SU-DHL-6 (cell line): ENCODE data around the gene CSF2.
A peak's percentile ranks its signal among the peaks of the same experiment; 100 is the strongest.

ENCODE experiments used
- H2AFZ ChIP-seq: fragments of 200-600 bp; sonication (generic); 2 replicates; pipeline ENCODE4 v1.6.1; 2014; ENCODE audit warnings: low read depth, mild to moderate bottlenecking, moderate library complexity, mixed read lengths, antibody characterized with exemption, low read length; ENCODE audit not compliant: severe bottlenecking
- H3F3A ChIP-seq: fragments of 200-600 bp; shearing (Covaris generic); 2 replicates; pipeline ENCODE4 v1.6.0; 2016; ENCODE audit warnings: antibody characterized with exemption, mild to moderate bottlenecking; ENCODE audit not compliant: insufficient read depth
- H3K27ac ChIP-seq: fragments of 200-600 bp; sonication (generic); 2 replicates; pipeline ENCODE4 v1.5.1; 2016; ENCODE audit warnings: low read depth, mild to moderate bottlenecking, low read length, moderate library complexity, mixed read lengths
- H3K27me3 ChIP-seq: fragments of 200-600 bp; sonication (generic), shearing (Covaris generic); 2 replicates; pipeline ENCODE4 v1.6.0; 2014; ENCODE audit warnings: mild to moderate bottlenecking, low read length
- H3K36me3 ChIP-seq: fragments of 200-600 bp; sonication (generic); 2 replicates; pipeline ENCODE4 v1.6.1; 2014; ENCODE audit warnings: mild to moderate bottlenecking, low read length, mixed read lengths
- H3K4me2 ChIP-seq: fragments of 300-600, 200-600 bp; shearing (Covaris generic), sonication (generic); 2 replicates; pipeline ENCODE4 v1.6.0; 2014; ENCODE audit warnings: low read length, low read depth, mild to moderate bottlenecking; ENCODE audit not compliant: poor library complexity, severe bottlenecking
- H3K4me3 ChIP-seq: fragments of 200-600 bp; sonication (generic); 2 replicates; pipeline ENCODE4 v1.5.1; 2014; ENCODE audit warnings: antibody characterized with exemption, low read length, mild to moderate bottlenecking, mixed read lengths; ENCODE audit not compliant: insufficient read depth, poor library complexity, severe bottlenecking
- H3K79me2 ChIP-seq: fragments of 200-600 bp; sonication (generic); 2 replicates; pipeline ENCODE4 v1.6.1; 2014; ENCODE audit warnings: mild to moderate bottlenecking, low read length, moderate library complexity; ENCODE audit not compliant: insufficient read depth
- H3K9ac ChIP-seq: fragments of 200-600 bp; sonication (generic); 2 replicates; pipeline ENCODE4 v1.7.0; 2014; ENCODE audit warnings: mild to moderate bottlenecking, low read length
- H3K9me2 ChIP-seq: fragments of 200-600 bp; sonication (generic); replicated peaks from 2 replicates; pipeline ENCODE4 v1.6.1; 2014; ENCODE audit warnings: low read length; ENCODE audit not compliant: insufficient read depth
- H3K9me3 ChIP-seq: fragments of 200-600 bp; sonication (generic); 2 replicates; pipeline ENCODE4 v1.6.1; 2014; ENCODE audit warnings: low read length, mixed read lengths; ENCODE audit not compliant: insufficient read depth
- H4K20me1 ChIP-seq: fragments of 200-600 bp; sonication (generic); 2 replicates; pipeline ENCODE4 v1.6.1; 2014; ENCODE audit warnings: low read depth, mild to moderate bottlenecking, antibody characterized with exemption, low read length, moderate library complexity, mixed read lengths
- EZH2phosphoT487 ChIP-seq: fragments of 200-600 bp; sonication (generic), shearing (Covaris generic); conservative IDR thresholded peaks from 2 replicates; pipeline ENCODE4 v1.6.1; 2018; ENCODE audit warnings: mild to moderate bottlenecking, antibody characterized with exemption, low read length, moderate library complexity, mixed read lengths
- TF ChIP-seq, protein P1 (sequence below): fragments of 200-600 bp; sonication (generic); IDR thresholded peaks from one replicate; pipeline ENCODE4 v1.5.1; 2017; ENCODE audit warnings: antibody characterized with exemption, mild to moderate bottlenecking, low read length, moderate library complexity; ENCODE audit not compliant: insufficient read depth, poor library complexity, severe bottlenecking

The CSF2 gene

DNA sequence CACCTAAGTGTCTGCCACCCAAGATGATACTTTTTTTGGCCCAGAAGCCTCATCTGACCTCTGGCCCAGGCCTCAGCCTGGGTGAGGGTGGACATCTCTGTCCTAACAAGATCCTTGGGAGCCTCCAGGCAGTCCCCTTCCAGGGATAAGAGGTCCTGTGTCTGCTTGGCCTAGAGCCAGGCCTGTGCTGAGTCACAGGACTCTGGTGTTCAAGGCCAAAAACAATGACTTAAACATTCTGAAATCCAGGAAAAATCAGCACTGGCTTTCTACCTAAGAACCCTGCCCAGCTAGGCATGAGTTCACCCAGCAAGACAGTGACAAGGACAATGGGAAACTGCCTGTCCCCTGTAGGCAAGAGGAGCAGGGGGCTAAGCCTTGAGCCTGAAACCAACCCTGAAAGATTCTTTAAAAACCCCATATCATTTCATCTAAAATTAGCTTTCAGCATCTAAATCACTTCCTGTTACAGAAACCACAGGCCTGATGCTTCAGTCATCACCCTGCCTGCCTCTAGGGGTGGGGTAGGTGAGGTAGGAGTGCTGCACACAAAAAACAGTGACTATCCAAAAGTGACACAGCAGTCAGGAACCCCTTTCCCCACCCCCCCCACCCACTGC, 29.9 kb downstream of the CSF2 start:
- H3K4me3 ChIP-seq = no peak overlapping the region
- no peaks in the 10 kb centered on the region for H3K79me2 ChIP-seq
- H3K9ac ChIP-seq = peak overlapping the region; percentile 18
- no peak overlapping the region for H2AFZ ChIP-seq
- H4K20me1 ChIP-seq = no peaks in the 10 kb centered on the region
- no peaks in the 10 kb centered on the region for H3K36me3 ChIP-seq
- no peak for TF ChIP-seq EZH2phosphoT487
- TF ChIP-seq, protein P1, sequence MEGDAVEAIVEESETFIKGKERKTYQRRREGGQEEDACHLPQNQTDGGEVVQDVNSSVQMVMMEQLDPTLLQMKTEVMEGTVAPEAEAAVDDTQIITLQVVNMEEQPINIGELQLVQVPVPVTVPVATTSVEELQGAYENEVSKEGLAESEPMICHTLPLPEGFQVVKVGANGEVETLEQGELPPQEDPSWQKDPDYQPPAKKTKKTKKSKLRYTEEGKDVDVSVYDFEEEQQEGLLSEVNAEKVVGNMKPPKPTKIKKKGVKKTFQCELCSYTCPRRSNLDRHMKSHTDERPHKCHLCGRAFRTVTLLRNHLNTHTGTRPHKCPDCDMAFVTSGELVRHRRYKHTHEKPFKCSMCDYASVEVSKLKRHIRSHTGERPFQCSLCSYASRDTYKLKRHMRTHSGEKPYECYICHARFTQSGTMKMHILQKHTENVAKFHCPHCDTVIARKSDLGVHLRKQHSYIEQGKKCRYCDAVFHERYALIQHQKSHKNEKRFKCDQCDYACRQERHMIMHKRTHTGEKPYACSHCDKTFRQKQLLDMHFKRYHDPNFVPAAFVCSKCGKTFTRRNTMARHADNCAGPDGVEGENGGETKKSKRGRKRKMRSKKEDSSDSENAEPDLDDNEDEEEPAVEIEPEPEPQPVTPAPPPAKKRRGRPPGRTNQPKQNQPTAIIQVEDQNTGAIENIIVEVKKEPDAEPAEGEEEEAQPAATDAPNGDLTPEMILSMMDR = no peak
- no peaks in the 10 kb centered on the region for H3K9me2 ChIP-seq
- no peaks in the 10 kb centered on the region for H3K27me3 ChIP-seq
- no peaks in the 10 kb centered on the region for H3F3A ChIP-seq
- H3K9me3 ChIP-seq = no peaks in the 10 kb centered on the region
- no peak overlapping the region for H3K27ac ChIP-seq
- H3K4me2 ChIP-seq = peak overlapping the region; percentile 43

DNA sequence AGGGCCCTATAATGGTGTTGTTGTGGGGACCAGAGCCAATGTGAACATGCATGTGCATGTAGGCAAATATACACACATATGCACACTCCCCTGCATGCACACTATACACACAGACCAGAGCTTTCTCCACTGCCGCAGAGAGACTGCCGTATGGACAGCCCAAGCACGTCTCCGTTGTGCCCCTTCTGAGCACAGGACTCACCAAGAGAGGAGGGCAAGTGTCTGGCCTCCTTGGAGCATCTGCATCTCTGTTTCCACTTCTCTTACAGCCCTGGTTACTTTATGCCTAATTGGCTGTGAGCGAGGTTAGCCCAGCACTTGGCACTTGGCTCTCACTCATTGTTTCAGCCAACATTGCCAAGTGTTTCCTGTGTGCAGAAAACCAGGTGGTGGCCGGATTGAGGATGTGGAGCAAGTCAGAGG, 30.4 kb downstream of the CSF2 start:
- TF ChIP-seq EZH2phosphoT487 = no peak
- TF ChIP-seq, protein P1 = no peak
- Histone ChIP-seq H3K79me2 (no peaks in the 10 kb centered on the region), H3K36me3 (no peaks in the 10 kb centered on the region), H3K4me3 (no peak overlapping the region), H3K9me3 (no peaks in the 10 kb centered on the region), H3K27me3 (no peaks in the 10 kb centered on the region), H3F3A (no peaks in the 10 kb centered on the region), H3K27ac (no peak overlapping the region), H4K20me1 (no peaks in the 10 kb centered on the region), H3K9me2 (no peaks in the 10 kb centered on the region), H2AFZ (no peak overlapping the region), H3K9ac (no peak overlapping the region), H3K4me2 (no peak overlapping the region)

DNA sequence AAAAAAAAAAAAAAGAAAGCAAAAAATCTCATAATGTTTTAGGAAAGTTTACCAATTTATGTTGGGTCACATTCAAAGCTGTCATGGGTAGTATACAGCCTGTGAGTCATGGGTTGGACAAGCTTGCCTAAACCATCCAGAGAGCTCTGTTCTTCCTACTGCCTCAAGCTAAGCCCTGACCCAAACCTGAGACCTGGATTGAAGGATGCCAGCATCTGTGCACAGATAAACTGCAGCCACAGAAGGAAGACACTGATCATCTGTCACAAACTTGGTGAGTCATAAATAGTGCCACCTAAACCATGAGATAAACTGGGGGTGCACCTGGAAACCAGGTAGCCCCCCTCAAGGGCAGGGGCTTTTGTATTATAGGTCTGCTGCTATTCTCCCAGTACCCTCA, 31.0 kb downstream of the CSF2 start:
- Histone ChIP-seq H3K27ac (no peak overlapping the region), H3K9me2 (no peaks in the 10 kb centered on the region), H3K9me3 (no peaks in the 10 kb centered on the region), H3K27me3 (no peaks in the 10 kb centered on the region), H4K20me1 (no peaks in the 10 kb centered on the region), H3F3A (no peaks in the 10 kb centered on the region), H3K79me2 (no peaks in the 10 kb centered on the region), H2AFZ (no peak overlapping the region), H3K36me3 (no peaks in the 10 kb centered on the region), H3K4me2 (no peak overlapping the region), H3K4me3 (no peak overlapping the region), H3K9ac (no peak overlapping the region)
- TF ChIP-seq, protein P1 = no peak
- no peak for TF ChIP-seq EZH2phosphoT487
